Measurements from ENCODE around the gene IGF2BP3.

DNA sequence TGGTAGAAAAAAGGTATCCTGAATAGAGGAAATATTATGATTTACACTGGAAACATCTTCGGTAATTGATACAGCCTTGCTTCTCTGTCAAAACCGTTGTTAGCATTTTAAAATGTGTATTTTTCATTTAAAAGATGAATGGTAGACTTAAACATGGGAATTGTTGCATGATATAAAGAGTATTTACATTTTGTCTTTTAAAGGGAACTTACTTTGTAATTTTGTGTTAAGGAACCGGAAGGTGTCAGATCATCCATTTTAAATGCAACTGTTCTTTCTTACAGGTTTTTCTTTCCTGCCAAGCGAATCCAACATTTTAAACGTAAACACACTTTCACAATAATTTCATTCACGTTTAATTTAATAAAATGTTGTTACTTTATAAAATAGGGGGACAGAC lies 1.8 kb upstream of the IGF2BP3 start:
- TF ChIP-seq, protein P1, sequence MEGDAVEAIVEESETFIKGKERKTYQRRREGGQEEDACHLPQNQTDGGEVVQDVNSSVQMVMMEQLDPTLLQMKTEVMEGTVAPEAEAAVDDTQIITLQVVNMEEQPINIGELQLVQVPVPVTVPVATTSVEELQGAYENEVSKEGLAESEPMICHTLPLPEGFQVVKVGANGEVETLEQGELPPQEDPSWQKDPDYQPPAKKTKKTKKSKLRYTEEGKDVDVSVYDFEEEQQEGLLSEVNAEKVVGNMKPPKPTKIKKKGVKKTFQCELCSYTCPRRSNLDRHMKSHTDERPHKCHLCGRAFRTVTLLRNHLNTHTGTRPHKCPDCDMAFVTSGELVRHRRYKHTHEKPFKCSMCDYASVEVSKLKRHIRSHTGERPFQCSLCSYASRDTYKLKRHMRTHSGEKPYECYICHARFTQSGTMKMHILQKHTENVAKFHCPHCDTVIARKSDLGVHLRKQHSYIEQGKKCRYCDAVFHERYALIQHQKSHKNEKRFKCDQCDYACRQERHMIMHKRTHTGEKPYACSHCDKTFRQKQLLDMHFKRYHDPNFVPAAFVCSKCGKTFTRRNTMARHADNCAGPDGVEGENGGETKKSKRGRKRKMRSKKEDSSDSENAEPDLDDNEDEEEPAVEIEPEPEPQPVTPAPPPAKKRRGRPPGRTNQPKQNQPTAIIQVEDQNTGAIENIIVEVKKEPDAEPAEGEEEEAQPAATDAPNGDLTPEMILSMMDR (IDR thresholded peaks at IDR 0.05) = no peak
- no peak for TF ChIP-seq POLR2A (IDR thresholded peaks at IDR 0.05)
- no peak for TF ChIP-seq POLR2AphosphoS5 (IDR thresholded peaks at IDR 0.05)

All from breast epithelium (tissue), 3 donors.